Measurements from ENCODE around the gene DAGLA.

The DAGLA gene

DNA sequence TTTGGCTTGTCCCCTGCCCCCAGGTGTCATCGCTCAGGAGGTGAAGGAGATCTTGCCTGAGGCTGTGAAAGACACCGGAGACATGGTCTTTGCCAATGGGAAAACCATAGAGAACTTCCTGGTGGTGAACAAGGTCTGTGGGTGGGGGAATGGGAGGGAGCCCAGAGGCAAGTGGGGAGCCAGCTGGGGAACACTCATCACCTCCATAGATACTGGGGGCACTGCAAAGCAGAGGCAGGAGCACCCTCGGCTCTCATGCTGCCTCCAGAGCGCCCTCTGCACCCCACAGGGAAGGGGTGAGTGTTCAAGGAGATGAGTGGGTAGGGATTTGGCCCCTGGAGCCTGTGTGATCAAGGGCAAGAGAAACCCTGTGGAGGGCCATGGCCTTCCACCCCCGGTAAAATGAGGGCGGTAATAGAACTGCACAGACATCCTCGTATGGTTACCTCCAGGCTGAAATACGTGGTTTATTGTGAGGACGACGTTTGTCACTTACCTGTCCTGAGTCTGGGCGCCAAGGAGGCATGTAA is 98.2 kb downstream of the DAGLA start:
- Histone ChIP-seq H3K27ac (ENCODE audit: low read depth, low read length) (no peak overlapping the region), H3K36me3 (ENCODE audit: low read length) (no peaks in the 10 kb centered on the region), H3F3A (ENCODE audit: insufficient read depth) (no peaks in the 10 kb centered on the region), H3K4me2 (ENCODE audit: low read depth, low read length, poor library complexity, severe bottlenecking) (no peak overlapping the region), H3K9me3 (ENCODE audit: insufficient read depth, low read length) (no peaks in the 10 kb centered on the region), H2AFZ (ENCODE audit: low read depth, low read length, severe bottlenecking) (no peak overlapping the region), H3K4me3 (ENCODE audit: insufficient read depth, low read length, poor library complexity, severe bottlenecking) (no peak overlapping the region), H3K27me3 (ENCODE audit: low read length) (no peaks in the 10 kb centered on the region), H3K9ac (ENCODE audit: low read length) (no peak overlapping the region), H4K20me1 (ENCODE audit: low read depth, low read length) (no peaks in the 10 kb centered on the region), H3K79me2 (ENCODE audit: insufficient read depth, low read length) (no peaks in the 10 kb centered on the region), H3K9me2 (replicated peaks; ENCODE audit: insufficient read depth, low read length) (no peaks in the 10 kb centered on the region)
- TF ChIP-seq, protein P1, sequence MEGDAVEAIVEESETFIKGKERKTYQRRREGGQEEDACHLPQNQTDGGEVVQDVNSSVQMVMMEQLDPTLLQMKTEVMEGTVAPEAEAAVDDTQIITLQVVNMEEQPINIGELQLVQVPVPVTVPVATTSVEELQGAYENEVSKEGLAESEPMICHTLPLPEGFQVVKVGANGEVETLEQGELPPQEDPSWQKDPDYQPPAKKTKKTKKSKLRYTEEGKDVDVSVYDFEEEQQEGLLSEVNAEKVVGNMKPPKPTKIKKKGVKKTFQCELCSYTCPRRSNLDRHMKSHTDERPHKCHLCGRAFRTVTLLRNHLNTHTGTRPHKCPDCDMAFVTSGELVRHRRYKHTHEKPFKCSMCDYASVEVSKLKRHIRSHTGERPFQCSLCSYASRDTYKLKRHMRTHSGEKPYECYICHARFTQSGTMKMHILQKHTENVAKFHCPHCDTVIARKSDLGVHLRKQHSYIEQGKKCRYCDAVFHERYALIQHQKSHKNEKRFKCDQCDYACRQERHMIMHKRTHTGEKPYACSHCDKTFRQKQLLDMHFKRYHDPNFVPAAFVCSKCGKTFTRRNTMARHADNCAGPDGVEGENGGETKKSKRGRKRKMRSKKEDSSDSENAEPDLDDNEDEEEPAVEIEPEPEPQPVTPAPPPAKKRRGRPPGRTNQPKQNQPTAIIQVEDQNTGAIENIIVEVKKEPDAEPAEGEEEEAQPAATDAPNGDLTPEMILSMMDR (IDR thresholded peaks at IDR 0.05; ENCODE audit: insufficient read depth, low read length, poor library complexity, severe bottlenecking), result no peak
- no peak for TF ChIP-seq EZH2phosphoT487 (conservative IDR thresholded peaks at IDR 0.05; ENCODE audit: low read length)

DNA sequence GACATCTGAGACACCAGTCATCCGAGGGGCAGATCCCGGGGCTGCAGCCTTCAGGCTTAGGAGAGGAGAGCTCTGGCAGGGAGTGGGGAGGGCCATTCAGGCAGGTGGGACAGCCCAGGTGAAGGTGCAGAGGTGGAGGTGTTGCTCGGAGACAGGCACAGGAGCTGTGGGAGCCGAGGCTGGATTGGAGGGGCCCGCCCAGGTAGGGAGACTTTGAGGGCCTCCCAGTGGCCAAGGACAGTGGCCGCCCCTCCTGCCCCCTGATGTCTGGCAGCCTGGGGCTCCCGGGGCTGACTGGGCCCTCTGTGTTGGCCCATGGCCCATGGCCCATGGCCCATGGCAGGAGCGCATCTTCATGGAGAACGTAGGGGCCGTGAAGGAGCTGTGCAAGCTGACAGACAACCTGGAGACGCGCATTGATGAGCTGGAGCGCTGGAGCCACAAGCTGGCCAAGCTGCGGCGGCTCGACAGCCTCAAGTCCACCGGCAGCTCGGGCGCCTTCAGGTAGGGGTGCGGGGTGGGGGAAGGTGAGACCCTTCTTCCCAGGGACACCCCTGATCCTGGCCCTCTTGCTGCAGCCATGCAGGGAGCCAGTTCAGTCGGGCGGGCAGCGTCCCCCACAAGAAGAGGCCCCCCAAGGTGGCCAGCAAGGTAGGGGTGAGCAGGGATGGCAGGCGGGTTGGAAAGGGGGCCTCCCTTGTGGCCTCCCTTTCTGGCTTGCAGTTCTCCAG is 98.9 kb downstream of the DAGLA start:
- Histone ChIP-seq H2AFZ (ENCODE audit: low read depth, low read length, severe bottlenecking) (no peak overlapping the region), H3K27ac (ENCODE audit: low read depth, low read length) (no peak overlapping the region), H3K4me2 (ENCODE audit: low read depth, low read length, poor library complexity, severe bottlenecking) (no peak overlapping the region), H3K4me3 (ENCODE audit: insufficient read depth, low read length, poor library complexity, severe bottlenecking) (no peak overlapping the region), H3K79me2 (ENCODE audit: insufficient read depth, low read length) (no peaks in the 10 kb centered on the region), H3K9me2 (replicated peaks; ENCODE audit: insufficient read depth, low read length) (no peaks in the 10 kb centered on the region), H3K9me3 (ENCODE audit: insufficient read depth, low read length) (no peaks in the 10 kb centered on the region), H3K27me3 (ENCODE audit: low read length) (no peaks in the 10 kb centered on the region), H4K20me1 (ENCODE audit: low read depth, low read length) (no peaks in the 10 kb centered on the region), H3F3A (ENCODE audit: insufficient read depth) (no peaks in the 10 kb centered on the region), H3K36me3 (ENCODE audit: low read length) (no peaks in the 10 kb centered on the region), H3K9ac (ENCODE audit: low read length) (no peak overlapping the region)
- TF ChIP-seq, protein P1 (IDR thresholded peaks at IDR 0.05; ENCODE audit: insufficient read depth, low read length, poor library complexity, severe bottlenecking), result no peak
- TF ChIP-seq EZH2phosphoT487 (conservative IDR thresholded peaks at IDR 0.05; ENCODE audit: low read length), result no peak

DNA sequence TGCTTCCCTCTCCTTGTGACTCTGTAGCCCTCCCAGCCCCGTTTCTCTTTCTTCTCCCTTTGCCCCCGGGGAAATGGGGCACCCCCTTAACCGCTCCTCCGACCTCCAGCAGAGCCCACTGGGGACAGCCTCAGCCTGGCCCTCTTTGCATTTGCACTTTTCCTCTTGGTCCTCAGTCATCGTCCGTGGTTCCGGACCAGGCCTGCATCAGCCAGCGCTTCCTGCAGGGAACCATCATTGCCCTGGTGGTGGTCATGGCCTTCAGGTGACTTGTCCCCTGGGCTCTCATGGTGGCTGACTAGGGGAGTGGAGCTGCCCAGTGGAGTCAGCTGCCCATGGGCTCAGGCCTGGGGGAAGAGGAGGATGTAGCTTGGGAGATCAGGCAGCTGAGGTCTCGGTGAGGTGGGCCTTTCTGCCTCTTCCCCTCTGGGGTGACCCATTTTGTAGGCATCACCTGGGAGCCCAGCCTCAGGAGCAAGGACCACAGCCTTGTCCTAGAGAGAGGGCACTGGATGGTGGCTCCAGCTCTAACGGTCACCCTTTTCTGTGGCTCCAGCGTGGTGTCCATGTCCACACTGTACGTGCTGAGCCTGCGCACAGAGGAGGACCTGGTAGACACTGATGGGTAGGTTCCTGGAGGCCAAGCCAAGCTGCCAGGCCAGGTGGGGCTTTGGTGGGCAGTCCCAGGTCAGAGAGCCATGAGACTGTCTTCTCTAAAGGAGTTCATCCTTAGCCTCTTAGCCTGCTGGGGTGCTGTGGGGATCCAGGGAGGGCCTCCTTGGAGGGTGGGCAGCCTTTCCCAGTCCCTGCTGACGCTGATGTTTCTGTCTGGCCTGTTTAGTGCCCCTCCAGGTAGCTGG is 99.7 kb downstream of the DAGLA start:
- H3K9me2 ChIP-seq (replicated peaks; ENCODE audit: insufficient read depth, low read length), result no peaks in the 10 kb centered on the region
- no peak overlapping the region for H3K4me2 ChIP-seq (ENCODE audit: low read depth, low read length, poor library complexity, severe bottlenecking)
- H3K9ac ChIP-seq (ENCODE audit: low read length), result no peak overlapping the region
- H3K79me2 ChIP-seq (ENCODE audit: insufficient read depth, low read length), result no peaks in the 10 kb centered on the region
- H2AFZ ChIP-seq (ENCODE audit: low read depth, low read length, severe bottlenecking), result no peak overlapping the region
- H3K36me3 ChIP-seq (ENCODE audit: low read length), result no peaks in the 10 kb centered on the region
- TF ChIP-seq, protein P1 (IDR thresholded peaks at IDR 0.05; ENCODE audit: insufficient read depth, low read length, poor library complexity, severe bottlenecking), result no peak
- no peak for TF ChIP-seq EZH2phosphoT487 (conservative IDR thresholded peaks at IDR 0.05; ENCODE audit: low read length)
- no peaks in the 10 kb centered on the region for H3F3A ChIP-seq (ENCODE audit: insufficient read depth)
- no peak overlapping the region for H3K4me3 ChIP-seq (ENCODE audit: insufficient read depth, low read length, poor library complexity, severe bottlenecking)
- no peaks in the 10 kb centered on the region for H3K9me3 ChIP-seq (ENCODE audit: insufficient read depth, low read length)
- H3K27ac ChIP-seq (ENCODE audit: low read depth, low read length), result no peak overlapping the region
- no peaks in the 10 kb centered on the region for H4K20me1 ChIP-seq (ENCODE audit: low read depth, low read length)
- no peaks in the 10 kb centered on the region for H3K27me3 ChIP-seq (ENCODE audit: low read length)

All from SU-DHL-6 (cell line).